Activated CD4-positive, alpha-beta T cell treated with anti-CD3 and anti-CD28 coated beads, Interleukin-2, Interleukin-4, amounts not matched to agents 100 ng/mL and 50 ng/mL, durations not matched to agents 16 hours and 8 hours (primary cell): ENCODE data around the gene MCOLN3.
A peak's percentile ranks its signal among the peaks of the same experiment; 100 is the strongest.

Experiments
- DNase-seq: peaks from one replicate; pipeline ENCODE4 v3.0.0-alpha.2; 2020; ENCODE audit warnings: low spot score

The MCOLN3 gene

GRCh38 chr1:85048296-85049064 lies at the start of gene MCOLN3:
Gene MCOLN3, minus strand, starts transcription at chr1:85048500. Its CDS starts 3,140 bp downstream, at chr1:85045360.
- DNase-seq = no peak

- no peak for DNase-seq
These were observed 45.3 kb upstream of the MCOLN3 start for GRCh38 chr1:85093644-85094043.

- peak; percentile 26 for DNase-seq
These were observed 43.5 kb upstream of the MCOLN3 start for GRCh38 chr1:85091671-85092280.

GRCh38 chr1:85090225-85090624 lies 41.9 kb upstream of the MCOLN3 start:
- DNase-seq = no peak

- no peak for DNase-seq
These were observed 40.9 kb upstream of the MCOLN3 start for GRCh38 chr1:85089203-85089602.

- no peak for DNase-seq
These were observed 40.1 kb upstream of the MCOLN3 start for GRCh38 chr1:85088408-85088784.

GRCh38 chr1:85087659-85088407 lies 39.5 kb upstream of the MCOLN3 start:
- DNase-seq = no peak

- no peak for DNase-seq
These were observed 37.1 kb upstream of the MCOLN3 start for GRCh38 chr1:85085417-85085816.

- DNase-seq = no peak
These were observed 30.6 kb upstream of the MCOLN3 start for GRCh38 chr1:85078903-85079302.

GRCh38 chr1:85074365-85074964 lies 26.2 kb upstream of the MCOLN3 start:
- DNase-seq = no peak

GRCh38 chr1:85070972-85071492 lies 22.7 kb upstream of the MCOLN3 start:
- no peak for DNase-seq

- DNase-seq = no peak
These were observed 20.5 kb upstream of the MCOLN3 start for GRCh38 chr1:85068846-85069245.

GRCh38 chr1:85065550-85065949 lies 17.2 kb upstream of the MCOLN3 start:
- DNase-seq = no peak

GRCh38 chr1:85062425-85063026 lies 14.2 kb upstream of the MCOLN3 start:
- DNase-seq = no peak

- peak; percentile 93 for DNase-seq
These were observed 13.6 kb upstream of the MCOLN3 start for GRCh38 chr1:85061711-85062424.

- DNase-seq = no peak
These were observed 11.7 kb upstream of the MCOLN3 start for GRCh38 chr1:85060038-85060437.

- DNase-seq = no peak
These were observed 11.3 kb upstream of the MCOLN3 start for GRCh38 chr1:85059563-85059962.

GRCh38 chr1:85058786-85059185 lies 10.5 kb upstream of the MCOLN3 start:
- no peak for DNase-seq

- DNase-seq = no peak
These were observed 10.0 kb upstream of the MCOLN3 start for GRCh38 chr1:85058311-85058710.

- DNase-seq = no peak
These were observed 6.4 kb upstream of the MCOLN3 start for GRCh38 chr1:85054664-85055063.

GRCh38 chr1:85049735-85050166 lies 1.5 kb upstream of the MCOLN3 start:
- no peak for DNase-seq
